DMS53 (cell line): ENCODE results near the gene ADAMTS19.

Experiments used
- DNase-seq: peaks from one replicate; lab custom pipeline; 2025; lab: John Stamatoyannopoulos, UW

ADAMTS19 gene

DNA sequence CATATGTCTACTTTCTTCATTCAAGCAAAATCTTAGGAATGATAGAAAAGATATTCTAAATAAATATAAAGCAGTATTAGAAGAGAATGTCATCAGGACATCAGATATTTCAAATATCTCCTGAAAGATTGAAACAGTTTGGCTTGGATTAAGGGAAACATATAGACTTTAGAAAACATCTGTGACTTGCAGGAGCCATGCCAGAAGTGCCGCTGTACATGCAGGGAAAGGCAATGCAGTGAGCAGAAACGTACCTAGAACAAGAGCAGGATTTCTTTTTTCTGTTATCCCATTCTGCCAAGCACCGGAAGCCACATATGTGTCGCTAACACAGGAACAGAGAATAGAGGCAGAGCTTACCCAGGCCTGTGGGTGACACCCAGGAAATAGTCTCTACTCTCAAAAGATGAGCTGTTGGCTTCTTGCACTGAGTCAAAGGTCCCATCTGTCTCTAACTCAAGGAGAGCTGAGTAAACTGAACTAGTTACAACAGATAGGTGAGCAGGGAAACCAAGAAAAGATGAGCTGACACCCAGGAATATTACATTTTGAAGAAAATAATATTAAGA, 5.8 kb downstream of the ADAMTS19 start:
- no peak for DNase-seq

GRCh38 chr5:129474544-129474943, 14.4 kb downstream of the ADAMTS19 start:
- DNase-seq: no peak

- DNase-seq: no peak
These were observed 16.7 kb downstream of the ADAMTS19 start for GRCh38 chr5:129476751-129477150.

DNA sequence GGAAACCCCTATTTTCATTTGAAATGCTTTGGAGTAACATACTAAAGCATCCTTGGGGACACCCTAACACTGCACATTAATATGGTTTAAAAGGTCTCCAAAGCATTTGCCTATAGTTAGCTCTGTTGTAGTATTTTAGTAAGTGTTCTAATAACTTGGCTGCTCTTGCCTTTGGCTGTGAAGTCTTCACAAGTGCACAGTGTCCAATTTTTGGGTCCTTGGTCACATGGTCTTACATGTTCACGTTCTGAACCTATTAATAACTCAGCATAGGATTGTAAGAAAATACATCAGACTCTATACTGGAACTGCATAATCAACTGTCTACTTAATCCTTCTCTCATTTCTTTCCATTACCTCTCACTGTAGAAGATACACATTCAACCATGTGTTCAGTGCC, 17.4 kb downstream of the ADAMTS19 start:
- no peak for DNase-seq

- DNase-seq: no peak
These were observed 21.1 kb downstream of the ADAMTS19 start for GRCh38 chr5:129481161-129481560.

- no peak for DNase-seq
These were observed 36.3 kb downstream of the ADAMTS19 start for GRCh38 chr5:129496421-129496820.

DNA sequence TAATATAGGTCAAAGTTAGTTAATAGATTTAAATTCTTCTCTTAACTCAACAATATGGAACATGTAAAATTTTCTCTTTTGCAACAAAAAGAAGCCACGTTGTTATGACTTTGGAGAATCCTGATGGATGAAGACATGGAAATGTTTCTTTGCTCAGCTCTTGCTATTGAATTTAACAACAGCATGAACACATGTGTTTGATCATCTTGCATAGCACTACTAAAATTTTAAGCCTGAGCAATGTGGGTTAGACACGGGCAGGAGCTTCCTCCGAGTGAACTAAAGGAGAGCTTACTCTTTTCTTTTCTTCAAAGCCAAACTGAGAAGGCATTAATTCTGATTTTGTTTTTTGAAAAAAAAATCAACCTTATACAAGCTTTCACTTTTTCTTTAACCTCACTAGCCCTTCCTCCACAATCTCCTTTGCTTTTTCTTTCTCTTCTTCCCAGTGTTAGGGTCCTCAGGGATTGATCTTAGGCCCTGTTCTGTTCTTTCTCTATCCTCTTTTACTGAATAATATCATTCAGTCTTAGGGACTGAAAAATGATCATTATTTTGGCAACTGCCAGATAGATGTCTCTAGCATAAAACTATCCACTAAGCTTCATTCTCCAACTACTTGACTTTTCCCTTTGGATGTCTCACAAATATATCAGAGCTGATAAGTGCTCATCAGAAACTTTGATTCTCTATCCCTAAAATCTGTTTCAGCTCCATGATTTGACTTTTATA, 36.9 kb downstream of the ADAMTS19 start:
- no peak for DNase-seq

GRCh38 chr5:129499208-129499852, 39.2 kb downstream of the ADAMTS19 start:
- no peak for DNase-seq

- no peak for DNase-seq
These were observed 40.0 kb downstream of the ADAMTS19 start for GRCh38 chr5:129500101-129500500.

- DNase-seq: no peak
These were observed 46.0 kb downstream of the ADAMTS19 start for GRCh38 chr5:129506086-129506485.

DNA sequence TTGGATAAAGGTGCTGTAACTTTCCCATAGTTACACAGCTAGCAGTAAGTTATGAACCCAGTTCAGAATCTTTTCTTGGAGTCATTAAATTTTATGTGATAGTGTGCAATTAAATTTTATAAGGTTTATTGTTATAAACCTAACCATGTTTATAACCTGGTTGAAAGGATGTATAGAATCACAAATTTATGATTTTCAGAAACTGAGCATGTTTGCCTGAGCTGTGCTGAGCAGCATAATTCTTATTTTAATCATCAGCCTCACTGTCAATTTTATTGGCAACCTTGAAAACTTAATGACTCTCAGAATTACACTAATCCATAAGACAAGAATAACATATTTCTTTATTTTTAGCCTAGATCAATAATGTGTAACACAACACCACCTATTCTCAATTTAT, 46.9 kb downstream of the ADAMTS19 start:
- DNase-seq: no peak

- no peak for DNase-seq
These were observed 47.4 kb downstream of the ADAMTS19 start for GRCh38 chr5:129507527-129507926.

GRCh38 chr5:129508606-129509005, 48.5 kb downstream of the ADAMTS19 start:
- no peak for DNase-seq

GRCh38 chr5:129509363-129509975, 49.4 kb downstream of the ADAMTS19 start:
- DNase-seq: no peak

DNA sequence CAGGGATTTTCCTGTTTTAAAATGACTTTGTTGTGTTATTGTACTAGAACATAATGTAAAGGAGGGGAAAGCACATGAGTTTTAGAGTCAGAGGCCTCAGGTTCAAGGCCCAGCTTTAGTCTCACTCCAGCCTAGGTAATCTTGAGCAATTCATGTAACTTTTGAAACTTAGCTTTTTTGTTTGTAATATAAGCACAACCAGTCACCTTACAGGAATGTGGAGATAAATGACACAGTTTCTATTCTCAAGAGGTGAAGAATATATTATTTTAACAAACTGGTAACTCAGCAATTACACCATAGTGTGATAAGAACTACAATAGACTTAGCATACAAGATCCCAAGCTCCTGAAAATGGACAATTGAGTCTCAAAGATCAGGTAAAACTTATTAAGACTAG, 51.2 kb downstream of the ADAMTS19 start:
- no peak for DNase-seq

GRCh38 chr5:129541051-129541450, 81.0 kb downstream of the ADAMTS19 start:
- no peak for DNase-seq

GRCh38 chr5:129541648-129542251, 81.7 kb downstream of the ADAMTS19 start:
- peak; percentile 63 for DNase-seq

DNA sequence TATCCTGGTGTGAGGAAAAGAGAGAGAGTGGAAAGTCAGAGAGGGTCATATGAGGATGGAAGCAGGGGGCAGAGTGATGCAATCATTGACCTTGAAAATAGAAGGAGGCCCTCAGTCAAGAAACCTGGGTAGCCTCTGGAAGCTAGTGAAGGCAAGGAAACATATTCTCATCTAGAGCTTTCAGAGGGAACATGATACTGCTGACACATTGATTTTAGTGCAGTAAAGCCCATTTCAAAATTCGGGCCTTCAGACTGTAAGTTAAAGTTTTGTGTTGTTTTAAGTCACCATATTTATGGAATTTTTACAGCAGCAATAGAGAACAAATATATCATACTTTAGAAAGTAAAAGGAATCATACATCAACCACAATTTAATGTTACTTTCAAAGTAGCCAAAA, 87.0 kb downstream of the ADAMTS19 start:
- no peak for DNase-seq

DNA sequence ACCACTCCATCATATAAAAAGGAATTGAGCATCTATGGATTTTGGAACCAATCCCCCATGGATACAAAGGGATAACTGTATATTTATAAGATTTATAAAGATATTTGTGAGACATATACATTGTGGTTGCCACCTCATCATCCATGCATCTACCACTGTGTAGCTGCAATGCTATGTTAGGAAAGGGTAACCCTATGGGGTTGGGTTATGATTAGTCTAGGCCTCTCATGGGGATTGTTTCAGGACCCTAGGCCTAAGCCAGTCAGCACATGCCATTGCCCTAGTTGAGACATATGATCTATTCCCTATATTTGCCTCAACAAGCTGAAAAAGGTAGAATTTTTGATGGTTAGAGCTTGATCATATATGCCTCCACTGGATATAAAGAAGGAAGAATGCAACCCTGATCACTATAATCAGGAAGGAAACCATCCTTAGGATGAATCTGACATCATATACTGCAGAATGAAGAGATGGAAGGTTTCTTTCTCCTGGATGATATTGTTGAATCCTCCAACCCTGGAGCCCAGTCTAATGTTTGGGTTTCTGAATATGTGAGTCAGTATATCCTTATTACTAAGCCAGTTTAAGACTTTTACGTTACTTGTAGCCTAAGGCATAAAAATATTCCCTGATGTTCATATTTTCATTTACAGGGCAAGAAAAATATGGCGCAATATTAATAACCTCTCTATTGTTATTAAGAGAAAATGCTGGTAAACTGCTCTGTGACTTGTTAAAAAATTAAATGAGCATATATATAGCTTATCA, 94.2 kb downstream of the ADAMTS19 start:
- DNase-seq: no peak

DNA sequence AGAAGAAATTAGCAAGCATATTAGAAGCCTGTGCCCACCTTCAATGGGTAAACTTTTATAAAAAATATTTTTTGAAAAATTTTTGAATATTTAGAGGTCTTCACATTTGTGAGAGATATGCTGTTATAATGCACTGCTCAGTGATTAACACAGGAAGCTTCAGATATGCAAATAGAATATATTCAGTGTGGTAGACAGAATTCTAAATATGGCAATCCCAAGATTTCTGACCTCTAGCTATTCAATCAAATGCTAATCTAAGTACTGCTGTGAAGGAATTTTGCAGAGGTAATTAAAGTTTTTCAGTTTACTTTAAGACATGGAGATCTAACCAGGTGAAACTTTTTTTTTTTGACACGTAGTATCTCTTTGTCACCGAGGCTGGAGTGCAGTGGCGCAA, 103.5 kb downstream of the ADAMTS19 start:
- DNase-seq: no peak

DNA sequence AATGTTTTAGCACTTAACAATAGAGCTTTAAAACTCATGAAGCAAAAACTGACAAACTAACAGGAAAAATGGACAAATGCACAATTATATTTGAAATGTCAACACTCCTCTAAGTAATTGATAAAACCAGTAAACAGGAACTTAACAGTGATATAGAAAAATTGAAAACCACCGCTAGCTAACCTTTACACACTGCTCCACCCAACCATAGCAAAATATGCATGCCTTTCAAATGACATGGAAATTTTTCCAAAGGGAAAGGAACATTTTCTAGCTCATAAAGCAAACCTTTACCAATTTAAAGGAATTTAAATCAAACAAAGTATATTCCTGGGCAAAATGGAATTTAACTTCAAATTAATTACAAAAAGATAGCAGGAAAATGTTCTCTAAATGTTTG, 109.2 kb downstream of the ADAMTS19 start:
- no peak for DNase-seq

DNA sequence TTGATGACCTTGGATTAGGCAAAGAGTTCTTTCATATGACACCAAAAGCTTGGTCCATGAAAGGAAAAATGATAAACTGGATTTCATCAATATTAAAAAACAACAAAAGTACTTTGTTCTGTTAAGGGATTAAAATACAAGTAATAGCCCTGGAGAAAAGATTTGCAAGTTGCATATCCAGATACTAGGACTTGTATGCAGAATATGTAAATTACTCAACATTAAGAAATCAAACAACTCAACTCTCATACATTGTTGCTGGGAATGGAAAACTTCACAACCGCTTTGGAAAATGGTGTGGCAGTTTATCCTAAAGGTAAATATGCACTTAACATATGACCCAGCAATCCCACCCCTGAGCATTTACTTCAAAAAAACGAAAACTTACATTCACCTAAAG, 112.0 kb downstream of the ADAMTS19 start:
- DNase-seq: no peak
